ENCODE measurements around the gene SNAI3.

Gene SNAI3

DNA sequence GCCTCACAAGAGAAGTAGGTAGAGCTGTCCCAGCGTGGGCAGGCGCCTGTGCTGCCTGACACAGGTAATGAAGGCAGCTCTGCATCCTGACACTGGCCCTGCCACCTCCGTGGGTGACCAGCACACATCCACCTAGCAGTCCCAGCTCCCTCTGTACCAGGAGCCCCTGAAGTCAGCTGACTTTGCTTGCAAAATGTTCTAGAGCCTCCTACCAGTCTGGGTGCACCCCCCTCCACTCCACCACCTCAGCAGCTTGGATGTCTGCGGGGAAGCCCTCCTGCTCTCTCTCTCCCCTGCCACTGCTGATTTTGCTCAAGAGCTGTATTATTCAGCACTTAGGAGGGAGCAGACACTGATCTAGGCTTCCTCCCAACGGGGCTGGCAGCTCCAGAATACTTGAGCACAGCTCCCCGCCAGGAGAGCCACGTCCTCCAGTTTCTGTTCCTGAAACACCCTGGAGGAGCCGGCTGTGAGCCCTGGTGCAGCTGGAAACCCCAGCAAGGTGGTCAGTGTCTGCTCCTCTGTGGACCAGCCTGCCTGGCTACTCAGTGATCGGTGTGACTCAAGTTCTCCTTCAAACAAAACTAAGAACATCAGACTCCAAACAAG, 18.9 kb upstream of the SNAI3 start:
- peaks cover 0 to 25% of the 10 kb centered on the region in 2 experiments; a peak in 1 of 3 replicates for H3K36me3 ChIP-seq (ENCODE audit: control insufficient read depth in 2 of 2, insufficient read depth in 1 of 2, low read length in 2 of 2)
- H3K4me3 ChIP-seq (ENCODE audit: low read depth, low read length) = peak overlapping the region; percentile 75
- CTCF ChIA-PET = interaction anchor here (0.8 to 1.6 kb wide), 3 partner anchors 24 to 42 kb away, joined by 3 to 6 read pairs (median 4); partner anchors contain the start of gene MVD
- POLR2A ChIA-PET = interaction anchor here (0.8 to 1.5 kb wide), 2 partner anchors 8 to 14 kb away, joined by 3 read pairs; no protein-coding TSS in a partner anchor
- H3K27ac ChIP-seq (ENCODE audit: extremely low read depth, low read depth, low read length) = peak overlapping the region; percentile 70; the same call in 1 of the 2 replicates
- H3K9me3 ChIP-seq (ENCODE audit: control insufficient read depth, insufficient read depth, low read depth, low read length) = no peaks in the 10 kb centered on the region
- TF ChIP-seq, protein P1, sequence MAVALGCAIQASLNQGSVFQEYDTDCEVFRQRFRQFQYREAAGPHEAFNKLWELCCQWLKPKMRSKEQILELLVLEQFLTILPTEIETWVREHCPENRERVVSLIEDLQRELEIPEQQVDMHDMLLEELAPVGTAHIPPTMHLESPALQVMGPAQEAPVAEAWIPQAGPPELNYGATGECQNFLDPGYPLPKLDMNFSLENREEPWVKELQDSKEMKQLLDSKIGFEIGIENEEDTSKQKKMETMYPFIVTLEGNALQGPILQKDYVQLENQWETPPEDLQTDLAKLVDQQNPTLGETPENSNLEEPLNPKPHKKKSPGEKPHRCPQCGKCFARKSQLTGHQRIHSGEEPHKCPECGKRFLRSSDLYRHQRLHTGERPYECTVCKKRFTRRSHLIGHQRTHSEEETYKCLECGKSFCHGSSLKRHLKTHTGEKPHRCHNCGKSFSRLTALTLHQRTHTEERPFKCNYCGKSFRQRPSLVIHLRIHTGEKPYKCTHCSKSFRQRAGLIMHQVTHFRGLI (tag by site-specific recombination; IDR thresholded peaks at IDR 0.05) = no peak
- no peak for TF ChIP-seq ZNF792 (tag by site-specific recombination; IDR thresholded peaks at IDR 0.05)
- TF ChIP-seq, protein P2, sequence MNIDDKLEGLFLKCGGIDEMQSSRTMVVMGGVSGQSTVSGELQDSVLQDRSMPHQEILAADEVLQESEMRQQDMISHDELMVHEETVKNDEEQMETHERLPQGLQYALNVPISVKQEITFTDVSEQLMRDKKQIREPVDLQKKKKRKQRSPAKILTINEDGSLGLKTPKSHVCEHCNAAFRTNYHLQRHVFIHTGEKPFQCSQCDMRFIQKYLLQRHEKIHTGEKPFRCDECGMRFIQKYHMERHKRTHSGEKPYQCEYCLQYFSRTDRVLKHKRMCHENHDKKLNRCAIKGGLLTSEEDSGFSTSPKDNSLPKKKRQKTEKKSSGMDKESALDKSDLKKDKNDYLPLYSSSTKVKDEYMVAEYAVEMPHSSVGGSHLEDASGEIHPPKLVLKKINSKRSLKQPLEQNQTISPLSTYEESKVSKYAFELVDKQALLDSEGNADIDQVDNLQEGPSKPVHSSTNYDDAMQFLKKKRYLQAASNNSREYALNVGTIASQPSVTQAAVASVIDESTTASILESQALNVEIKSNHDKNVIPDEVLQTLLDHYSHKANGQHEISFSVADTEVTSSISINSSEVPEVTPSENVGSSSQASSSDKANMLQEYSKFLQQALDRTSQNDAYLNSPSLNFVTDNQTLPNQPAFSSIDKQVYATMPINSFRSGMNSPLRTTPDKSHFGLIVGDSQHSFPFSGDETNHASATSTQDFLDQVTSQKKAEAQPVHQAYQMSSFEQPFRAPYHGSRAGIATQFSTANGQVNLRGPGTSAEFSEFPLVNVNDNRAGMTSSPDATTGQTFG (tag by site-specific recombination; IDR thresholded peaks at IDR 0.05; ENCODE audit: borderline replicate concordance) = no peak
- no peak for TF ChIP-seq KLF10 (tag by site-specific recombination; IDR thresholded peaks at IDR 0.05)
- no peak for TF ChIP-seq ZNF473 (tag by site-specific recombination; IDR thresholded peaks at IDR 0.05)
- TF ChIP-seq, protein P3, sequence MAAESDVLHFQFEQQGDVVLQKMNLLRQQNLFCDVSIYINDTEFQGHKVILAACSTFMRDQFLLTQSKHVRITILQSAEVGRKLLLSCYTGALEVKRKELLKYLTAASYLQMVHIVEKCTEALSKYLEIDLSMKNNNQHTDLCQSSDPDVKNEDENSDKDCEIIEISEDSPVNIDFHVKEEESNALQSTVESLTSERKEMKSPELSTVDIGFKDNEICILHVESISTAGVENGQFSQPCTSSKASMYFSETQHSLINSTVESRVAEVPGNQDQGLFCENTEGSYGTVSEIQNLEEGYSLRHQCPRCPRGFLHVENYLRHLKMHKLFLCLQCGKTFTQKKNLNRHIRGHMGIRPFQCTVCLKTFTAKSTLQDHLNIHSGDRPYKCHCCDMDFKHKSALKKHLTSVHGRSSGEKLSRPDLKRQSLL (tag by site-specific recombination; IDR thresholded peaks at IDR 0.05) = peak; percentile 65; the same call in 1 of the 2 replicates
- H3K4me1 ChIP-seq (ENCODE audit: control insufficient read depth, insufficient read depth, low read length) = no peaks in the 10 kb centered on the region

DNA sequence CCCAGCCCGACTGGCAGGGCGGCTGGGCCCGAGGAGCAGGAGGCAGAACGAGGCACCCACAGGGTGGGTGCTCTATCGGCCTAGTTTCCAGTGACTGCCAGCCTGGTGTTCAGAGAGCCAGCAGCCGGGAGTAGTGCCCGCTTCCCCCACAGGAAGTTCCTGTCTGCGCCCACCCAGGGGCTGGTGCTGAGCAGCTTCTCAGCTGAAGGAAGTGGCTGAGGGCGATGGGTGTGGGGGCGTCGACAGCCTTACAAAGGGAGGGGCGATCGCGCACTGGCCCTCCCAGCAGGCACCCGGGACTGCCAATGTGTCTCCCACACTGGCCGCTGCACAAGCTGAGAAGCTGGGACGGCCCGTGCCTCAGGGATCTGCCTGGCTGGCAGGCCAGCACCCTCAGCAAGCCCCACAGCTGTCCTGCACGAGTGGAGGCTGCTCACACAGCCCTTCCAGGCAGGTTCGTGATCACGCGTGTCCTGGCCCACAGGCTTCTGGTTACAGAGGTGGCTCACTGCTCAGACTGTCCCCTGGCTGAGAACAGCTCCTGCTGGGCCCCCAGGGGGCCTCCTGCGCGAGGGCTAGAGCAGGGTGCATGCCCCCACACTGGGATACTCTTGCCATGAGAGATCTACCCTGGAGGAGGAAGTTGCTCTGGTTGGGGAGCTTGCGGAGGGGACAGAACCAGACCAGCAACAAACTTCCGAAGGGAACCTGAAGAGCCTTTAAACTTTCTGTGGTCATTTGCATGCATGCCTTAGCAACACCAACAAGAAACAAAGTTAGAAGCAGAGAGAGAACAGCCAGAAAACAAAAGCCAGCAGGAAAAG, 17.4 kb upstream of the SNAI3 start:
- POLR2A ChIA-PET = interaction anchor here (1.0 kb wide), 1 partner anchor 29 kb away, joined by 10 read pairs; no protein-coding TSS in a partner anchor
- TF ChIP-seq KLF1 (tag by site-specific recombination; IDR thresholded peaks at IDR 0.05) (peak; percentile 63; the same call in 1 of the 2 replicates), ZNF140 (tag by site-specific recombination; IDR thresholded peaks at IDR 0.05) (no peak), ZNF416 (tag by site-specific recombination; IDR thresholded peaks at IDR 0.05) (no peak), ZFHX2 (tag by site-specific recombination; conservative IDR thresholded peaks at IDR 0.05) (peak; percentile 39; the same call in 1 of the 2 replicates), GLIS1 (tag by site-specific recombination; IDR thresholded peaks at IDR 0.05) (peak; percentile 61), PRDM1 (tag by site-specific recombination; IDR thresholded peaks at IDR 0.05) (no peak), EGR2 (tag by site-specific recombination; IDR thresholded peaks at IDR 0.05; ENCODE audit: low read depth) (peak; percentile 75), ZIC2 (tag by site-specific recombination; IDR thresholded peaks at IDR 0.05) (peak; percentile 33), ZNF169 (tag by site-specific recombination; IDR thresholded peaks at IDR 0.05) (no peak), SP2 (tag by site-specific recombination; IDR thresholded peaks at IDR 0.05) (peak; percentile 30; the same call in 1 of the 2 replicates)
- TF ChIP-seq, protein P4, sequence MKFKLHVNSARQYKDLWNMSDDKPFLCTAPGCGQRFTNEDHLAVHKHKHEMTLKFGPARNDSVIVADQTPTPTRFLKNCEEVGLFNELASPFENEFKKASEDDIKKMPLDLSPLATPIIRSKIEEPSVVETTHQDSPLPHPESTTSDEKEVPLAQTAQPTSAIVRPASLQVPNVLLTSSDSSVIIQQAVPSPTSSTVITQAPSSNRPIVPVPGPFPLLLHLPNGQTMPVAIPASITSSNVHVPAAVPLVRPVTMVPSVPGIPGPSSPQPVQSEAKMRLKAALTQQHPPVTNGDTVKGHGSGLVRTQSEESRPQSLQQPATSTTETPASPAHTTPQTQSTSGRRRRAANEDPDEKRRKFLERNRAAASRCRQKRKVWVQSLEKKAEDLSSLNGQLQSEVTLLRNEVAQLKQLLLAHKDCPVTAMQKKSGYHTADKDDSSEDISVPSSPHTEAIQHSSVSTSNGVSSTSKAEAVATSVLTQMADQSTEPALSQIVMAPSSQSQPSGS (tag by site-specific recombination; IDR thresholded peaks at IDR 0.05; ENCODE audit: low read depth) = no peak
- H3K9me3 ChIP-seq (ENCODE audit: control insufficient read depth, insufficient read depth, low read depth, low read length) = no peaks in the 10 kb centered on the region
- no peaks in the 10 kb centered on the region for H3K4me1 ChIP-seq (ENCODE audit: control insufficient read depth, insufficient read depth, low read length)
- no peak overlapping the region for H3K27ac ChIP-seq (ENCODE audit: extremely low read depth, low read depth, low read length)
- CTCF ChIA-PET = interaction anchor here (0.5 to 0.7 kb wide), 3 partner anchors 92 to 510 kb away, joined by 3 to 4 read pairs (median 4); no protein-coding TSS in a partner anchor
- peaks cover 0 to 33% of the 10 kb centered on the region in 2 experiments; a peak in 1 of 3 replicates for H3K36me3 ChIP-seq (ENCODE audit: control insufficient read depth in 2 of 2, insufficient read depth in 1 of 2, low read length in 2 of 2)
- H3K4me3 ChIP-seq (ENCODE audit: low read depth, low read length) = no peak overlapping the region
